HG03442 (cell line): ENCODE measurements around the gene KCNMB1.
"Not testable (repeated sequence)": the region's sequence is repeated elsewhere in the genome, so short reads cannot be mapped to it uniquely, and the experiment has no call there.

Experiments used
- ATAC-seq: cut with Tn5 transposase; IDR thresholded peaks from one replicate; pipeline ENCODE4 v1.9.1; 2021; ENCODE audit warnings: mild to moderate bottlenecking, moderate library complexity; ENCODE audit not compliant: unreplicated experiment

Gene KCNMB1

GRCh38 chr5:170380361-170380951, 8.7 kb downstream of the KCNMB1 start:
- no peak for ATAC-seq

GRCh38 chr5:170378740-170379139, 10.4 kb downstream of the KCNMB1 start:
- no peak for ATAC-seq

GRCh38 chr5:170377027-170377426, 12.1 kb downstream of the KCNMB1 start:
- ATAC-seq = no peak

GRCh38 chr5:170376526-170376925, 12.6 kb downstream of the KCNMB1 start:
- ATAC-seq = not testable (repeated sequence)

- ATAC-seq = no peak
Observed at GRCh38 chr5:170375283-170375682, 13.9 kb downstream of the KCNMB1 start.

- no peak for ATAC-seq
Observed at GRCh38 chr5:170372971-170373370, 16.2 kb downstream of the KCNMB1 start.

GRCh38 chr5:170368586-170368985, 20.6 kb downstream of the KCNMB1 start:
- ATAC-seq = no peak

- no peak for ATAC-seq
Observed at GRCh38 chr5:170366276-170366675, 22.9 kb downstream of the KCNMB1 start.

GRCh38 chr5:170365831-170366230, 23.3 kb downstream of the KCNMB1 start:
- no peak for ATAC-seq

GRCh38 chr5:170365011-170365410, 24.2 kb downstream of the KCNMB1 start:
- ATAC-seq = no peak

- no peak for ATAC-seq
Observed at GRCh38 chr5:170363671-170364070, 25.5 kb downstream of the KCNMB1 start.

- no peak for ATAC-seq
Observed at GRCh38 chr5:170362656-170363055, 26.5 kb downstream of the KCNMB1 start.

GRCh38 chr5:170362102-170362501, 27.1 kb downstream of the KCNMB1 start:
- ATAC-seq = no peak

GRCh38 chr5:170361616-170362015, 27.6 kb downstream of the KCNMB1 start:
- ATAC-seq = no peak

- no peak for ATAC-seq
Observed at GRCh38 chr5:170361116-170361515, 28.1 kb downstream of the KCNMB1 start.

- no peak for ATAC-seq
Observed at GRCh38 chr5:170360709-170361108, 28.5 kb downstream of the KCNMB1 start.

- ATAC-seq = no peak
Observed at GRCh38 chr5:170357955-170358444, 31.2 kb downstream of the KCNMB1 start.

- ATAC-seq = no peak
Observed at GRCh38 chr5:170355601-170356098, 33.5 kb downstream of the KCNMB1 start.

- ATAC-seq = no peak
Observed at GRCh38 chr5:170353961-170354360, 35.2 kb downstream of the KCNMB1 start.

GRCh38 chr5:170353011-170353761, 36.0 kb downstream of the KCNMB1 start:
- no peak for ATAC-seq

- ATAC-seq = no peak
Observed at GRCh38 chr5:170348137-170348633, 41.0 kb downstream of the KCNMB1 start.

- no peak for ATAC-seq
Observed at GRCh38 chr5:170347022-170347567, 42.1 kb downstream of the KCNMB1 start.
